ENCODE data around the gene TET1.
"Not testable (repeated sequence)": the region's sequence is repeated elsewhere in the genome, so short reads cannot be mapped to it uniquely, and the experiment has no call there.

The TET1 gene

GRCh38 chr10:68564712-68565111 lies 4.6 kb downstream of the TET1 start:
- no peak for DNase-seq

GRCh38 chr10:68565658-68566057 lies 5.5 kb downstream of the TET1 start:
- DNase-seq: no peak

- no peak for DNase-seq
These were observed 6.2 kb downstream of the TET1 start for GRCh38 chr10:68566351-68566750.

GRCh38 chr10:68566955-68567354 lies 6.8 kb downstream of the TET1 start:
- no peak for DNase-seq

GRCh38 chr10:68572151-68572550 lies 12.0 kb downstream of the TET1 start:
- DNase-seq: no peak

GRCh38 chr10:68574051-68574450 lies 13.9 kb downstream of the TET1 start:
- DNase-seq: peak in 1 of 2 experiments; percentile 55

GRCh38 chr10:68576118-68576517 lies 16.0 kb downstream of the TET1 start:
- no peak for DNase-seq

GRCh38 chr10:68578974-68579373 lies 18.8 kb downstream of the TET1 start:
- no peak for DNase-seq

- DNase-seq: not testable (repeated sequence)
These were observed 24.1 kb downstream of the TET1 start for GRCh38 chr10:68584187-68584586.

GRCh38 chr10:68586606-68587305 lies 26.6 kb downstream of the TET1 start:
- no peak for DNase-seq

GRCh38 chr10:68594405-68594804 lies 34.3 kb downstream of the TET1 start:
- DNase-seq: no peak

GRCh38 chr10:68595513-68595912 lies 35.4 kb downstream of the TET1 start:
- no peak for DNase-seq

- no peak for DNase-seq
These were observed 37.3 kb downstream of the TET1 start for GRCh38 chr10:68597407-68597806.

GRCh38 chr10:68598978-68599770 lies 39.0 kb downstream of the TET1 start:
- peak in 1 of 2 experiments; percentile 26 for DNase-seq

- no peak for DNase-seq
These were observed 39.6 kb downstream of the TET1 start for GRCh38 chr10:68599771-68600040.

GRCh38 chr10:68600041-68600778 lies 40.1 kb downstream of the TET1 start:
- peak; percentile 76 to 84 for DNase-seq

- DNase-seq: no peak
These were observed 41.5 kb downstream of the TET1 start for GRCh38 chr10:68601501-68602265.

GRCh38 chr10:68602434-68602833 lies 42.3 kb downstream of the TET1 start:
- no peak for DNase-seq

- no peak for DNase-seq
These were observed 43.6 kb downstream of the TET1 start for GRCh38 chr10:68603766-68604165.

GRCh38 chr10:68604441-68604840 lies 44.3 kb downstream of the TET1 start:
- DNase-seq: no peak

- DNase-seq: no peak
These were observed 46.8 kb downstream of the TET1 start for GRCh38 chr10:68606918-68607317.

- DNase-seq: not testable (repeated sequence)
These were observed 49.9 kb downstream of the TET1 start for GRCh38 chr10:68610023-68610422.

- no peak for DNase-seq
These were observed 51.1 kb downstream of the TET1 start for GRCh38 chr10:68611227-68611626.
